ENCODE data around the gene LARP4B. TPM values are rescaled to one million over a fixed set of nuclear protein-coding genes. Genes with fewer than 3 reads are reported as not detected.
A peak's percentile ranks its signal among the peaks of the same experiment; 100 is the strongest.

LARP4B gene
- total and polyA plus RNA-seq, 2 of the 13 experiments (the other 11 are each of a cell fraction or from before 2014, with no cell fraction given) = 19.5 to 30.2 TPM

GRCh38 chr10:974038-974784, 42.7 kb upstream of the LARP4B start (continued):
- TF ChIP-seq ZNF543 (CRISPR knock-in tag; IDR thresholded peaks at IDR 0.05) (no peak), ELF4 (CRISPR knock-in tag; IDR thresholded peaks at IDR 0.05; ENCODE audit: borderline replicate concordance) (no peak), SATB2 (CRISPR knock-in tag; IDR thresholded peaks at IDR 0.05) (no peak), ZNF883 (CRISPR knock-in tag; IDR thresholded peaks at IDR 0.05; ENCODE audit: not compliant biosample characterization) (no peak), SIX1 (CRISPR knock-in tag; IDR thresholded peaks at IDR 0.05; ENCODE audit: borderline replicate concordance) (no peak), CEBPB (IDR thresholded peaks at IDR 0.05; ENCODE audit: borderline replicate concordance, low read depth, low read length) (no peak), ZUFSP (CRISPR knock-in tag; IDR thresholded peaks at IDR 0.05; ENCODE audit: borderline replicate concordance) (no peak), ZXDC (CRISPR knock-in tag; IDR thresholded peaks at IDR 0.05) (no peak; the same call in 1 of the 2 replicates), ZFP90 (CRISPR knock-in tag; IDR thresholded peaks at IDR 0.05; ENCODE audit: borderline replicate concordance) (no peak), WIZ (CRISPR knock-in tag; IDR thresholded peaks at IDR 0.05) (no peak), SKI (IDR thresholded peaks at IDR 0.05; ENCODE audit: partially characterized antibody) (peak; percentile 93), MTF1 (CRISPR knock-in tag; IDR thresholded peaks at IDR 0.05) (no peak), CHCHD3 (CRISPR knock-in tag; IDR thresholded peaks at IDR 0.05) (no peak), ZNF10 (CRISPR knock-in tag; IDR thresholded peaks at IDR 0.05; ENCODE audit: borderline replicate concordance, low read depth) (no peak), TRIM24 (CRISPR knock-in tag; IDR thresholded peaks at IDR 0.05) (no peak), TBX3 (IDR thresholded peaks at IDR 0.05; ENCODE audit: borderline replicate concordance) (peak; percentile 96)
- TF ChIP-seq, protein P1, sequence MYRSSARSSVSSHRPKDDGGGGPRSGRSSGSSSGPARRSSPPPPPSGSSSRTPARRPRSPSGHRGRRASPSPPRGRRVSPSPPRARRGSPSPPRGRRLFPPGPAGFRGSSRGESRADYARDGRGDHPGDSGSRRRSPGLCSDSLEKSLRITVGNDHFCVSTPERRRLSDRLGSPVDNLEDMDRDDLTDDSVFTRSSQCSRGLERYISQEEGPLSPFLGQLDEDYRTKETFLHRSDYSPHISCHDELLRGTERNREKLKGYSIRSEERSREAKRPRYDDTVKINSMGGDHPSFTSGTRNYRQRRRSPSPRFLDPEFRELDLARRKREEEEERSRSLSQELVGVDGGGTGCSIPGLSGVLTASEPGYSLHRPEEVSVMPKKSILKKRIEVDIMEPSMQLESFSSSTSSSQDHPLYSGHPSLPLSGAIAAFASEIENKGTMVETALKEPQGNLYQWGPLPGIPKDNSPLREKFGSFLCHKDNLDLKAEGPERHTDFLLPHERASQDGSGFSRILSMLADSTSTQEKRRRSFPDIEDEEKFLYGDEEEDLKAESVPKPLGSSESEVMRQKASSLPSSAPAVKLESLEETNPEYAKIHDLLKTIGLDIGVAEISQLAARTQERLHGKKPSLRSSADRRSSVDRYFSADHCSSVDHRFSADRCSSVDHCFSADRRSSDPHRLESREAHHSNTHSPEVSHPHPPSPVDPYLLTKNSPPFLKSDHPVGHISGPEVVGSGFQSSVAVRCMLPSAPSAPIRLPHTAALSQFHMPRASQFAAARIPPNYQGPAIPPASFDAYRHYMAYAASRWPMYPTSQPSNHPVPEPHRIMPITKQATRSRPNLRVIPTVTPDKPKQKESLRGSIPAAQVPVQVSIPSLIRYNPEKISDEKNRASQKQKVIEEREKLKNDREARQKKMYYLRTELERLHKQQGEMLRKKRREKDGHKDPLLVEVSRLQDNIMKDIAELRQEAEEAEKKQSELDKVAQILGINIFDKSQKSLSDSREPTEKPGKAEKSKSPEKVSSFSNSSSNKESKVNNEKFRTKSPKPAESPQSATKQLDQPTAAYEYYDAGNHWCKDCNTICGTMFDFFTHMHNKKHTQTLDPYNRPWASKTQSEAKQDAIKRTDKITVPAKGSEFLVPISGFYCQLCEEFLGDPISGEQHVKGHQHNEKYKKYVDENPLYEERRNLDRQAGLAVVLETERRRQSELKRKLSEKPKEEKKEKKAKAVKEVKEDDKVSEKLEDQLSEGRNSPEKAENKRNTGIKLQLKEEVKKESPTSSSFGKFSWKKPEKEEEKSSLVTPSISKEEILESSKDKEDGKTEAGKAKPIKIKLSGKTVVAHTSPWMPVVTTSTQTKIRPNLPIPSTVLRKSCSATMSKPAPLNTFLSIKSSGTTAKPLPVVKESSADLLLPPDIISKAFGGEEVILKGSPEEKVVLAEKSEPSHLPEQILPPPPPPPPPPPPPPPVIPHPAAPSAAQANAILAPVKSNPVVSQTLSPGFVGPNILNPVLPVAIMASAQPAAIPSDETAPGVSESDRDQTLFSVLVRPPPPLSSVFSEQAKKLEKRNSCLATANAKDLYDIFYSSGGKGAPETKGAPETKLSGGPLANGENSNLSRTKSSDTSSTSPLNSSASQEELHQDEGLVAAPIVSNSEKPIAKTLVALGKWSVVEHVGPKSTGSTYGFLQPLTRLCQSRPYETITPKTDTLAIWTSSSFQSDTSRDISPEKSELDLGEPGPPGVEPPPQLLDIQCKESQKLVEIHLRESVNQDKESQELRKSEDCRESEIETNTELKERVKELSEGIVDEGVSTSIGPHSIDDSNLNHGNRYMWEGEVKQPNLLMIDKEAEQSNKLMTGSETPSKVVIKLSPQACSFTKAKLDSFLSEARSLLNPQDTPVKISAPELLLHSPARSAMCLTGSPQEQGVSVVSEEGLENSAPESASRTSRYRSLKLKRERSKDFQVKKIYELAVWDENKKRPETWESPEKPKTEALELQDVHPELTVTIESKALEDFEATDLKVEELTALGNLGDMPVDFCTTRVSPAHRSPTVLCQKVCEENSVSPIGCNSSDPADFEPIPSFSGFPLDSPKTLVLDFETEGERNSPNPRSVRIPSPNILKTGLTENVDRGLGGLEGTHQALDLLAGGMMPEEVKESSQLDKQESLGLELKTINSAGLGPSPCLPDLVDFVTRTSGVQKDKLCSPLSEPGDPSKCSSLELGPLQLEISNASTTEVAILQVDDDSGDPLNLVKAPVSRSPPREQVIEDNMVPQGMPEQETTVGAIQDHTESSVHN (CRISPR knock-in tag; IDR thresholded peaks at IDR 0.05) = no peak
